SK-N-SH treated with all-trans-retinoic acid at 6 μM for 48 hours (cell line): ENCODE data around the gene CLTCL1.

Source experiments
- ATAC-seq: fragments of 200-7000 bp; cut with Tn5 transposase; 3 replicates; pipeline ENCODE4 v1.9.1; 2020; ENCODE audit warnings: mild to moderate bottlenecking, moderate library complexity
- ARNTL ChIP-seq: fragments of 450-650 bp; formaldehyde crosslinking; IDR thresholded peaks from 2 replicates; pipeline ENCODE4 v1.5.0; 2020; ENCODE audit warnings: low read depth, mild to moderate bottlenecking, moderate library complexity, borderline replicate concordance
- BACH2 ChIP-seq: fragments of 250-450 bp; sonication (Bioruptor Pico); IDR thresholded peaks from 2 replicates; pipeline ENCODE4 v1.9.0; 2021; ENCODE audit warnings: mild to moderate bottlenecking, borderline replicate concordance
- CREB5 ChIP-seq: fragments of 250-450 bp; sonication (Bioruptor Pico); IDR thresholded peaks from 2 replicates; pipeline ENCODE4 v1.5.1; 2020; ENCODE audit warnings: low read depth, mild to moderate bottlenecking, moderate library complexity
- CSDC2 ChIP-seq: fragments of 250-450 bp; sonication (Bioruptor Pico); IDR thresholded peaks from 2 replicates; pipeline ENCODE4 v1.5.0; 2020; ENCODE audit warnings: mild to moderate bottlenecking, moderate library complexity
- ESRRG ChIP-seq: fragments of 250-450 bp; sonication (Bioruptor Pico); IDR thresholded peaks from 2 replicates; pipeline ENCODE4 v1.6.1; 2021; ENCODE audit warnings: mild to moderate bottlenecking
- GLIS3 ChIP-seq: fragments of 250-450 bp; sonication (Bioruptor Pico); IDR thresholded peaks from 2 replicates; pipeline ENCODE4 v1.5.0; 2020; ENCODE audit warnings: mild to moderate bottlenecking, moderate library complexity
- ISL1 ChIP-seq: fragments of 250-450 bp; sonication (Bioruptor Pico); IDR thresholded peaks from 2 replicates; pipeline ENCODE4 v2.1.2; 2022; ENCODE audit warnings: mild to moderate bottlenecking, moderate library complexity
- OSR1 ChIP-seq: fragments of 250-450 bp; sonication (Bioruptor Pico); IDR thresholded peaks from 2 replicates; pipeline ENCODE4 v1.8.0; 2022; ENCODE audit warnings: moderate library complexity, mild to moderate bottlenecking, inconsistent platforms
- PATZ1 ChIP-seq: fragments of 250-450 bp; sonication (Bioruptor Pico); IDR thresholded peaks from 2 replicates; pipeline ENCODE4 v1.8.0; 2020; ENCODE audit warnings: mild to moderate bottlenecking, moderate library complexity, borderline replicate concordance
- POU6F1 ChIP-seq: fragments of 250-450 bp; sonication (Bioruptor Pico); IDR thresholded peaks from 2 replicates; pipeline ENCODE4 v1.8.0; 2021; ENCODE audit warnings: low read depth, mild to moderate bottlenecking, moderate library complexity, borderline replicate concordance
- PPARA ChIP-seq: fragments of 250-450 bp; sonication (Bioruptor Pico); IDR thresholded peaks from 2 replicates; pipeline ENCODE4 v1.5.0; 2020; ENCODE audit warnings: mild to moderate bottlenecking, borderline replicate concordance
- RARB ChIP-seq: fragments of 250-450 bp; sonication (Bioruptor Pico); IDR thresholded peaks from 2 replicates; pipeline ENCODE4 v1.8.0; 2021; ENCODE audit warnings: mild to moderate bottlenecking, moderate library complexity
- TCF4 ChIP-seq: fragments of 250-450 bp; sonication (Bioruptor Pico); IDR thresholded peaks from 2 replicates; pipeline ENCODE4 v1.8.0; 2021; ENCODE audit warnings: mild to moderate bottlenecking, moderate library complexity, borderline replicate concordance
- TOX ChIP-seq: fragments of 250-450 bp; sonication (Bioruptor Pico); IDR thresholded peaks from 2 replicates; pipeline ENCODE4 v1.8.0; 2021; ENCODE audit warnings: mild to moderate bottlenecking, moderate library complexity, borderline replicate concordance
- TSHZ2 ChIP-seq: fragments of 250-450 bp; sonication (Bioruptor Pico); IDR thresholded peaks from 2 replicates; pipeline ENCODE4 v1.5.0; 2020; ENCODE audit warnings: mild to moderate bottlenecking, moderate library complexity
- ZC3H10 ChIP-seq: fragments of 250-450 bp; sonication (Bioruptor Pico); IDR thresholded peaks from 2 replicates; pipeline ENCODE4 v1.5.1; 2021; ENCODE audit warnings: mild to moderate bottlenecking, moderate library complexity
- ZFP3 ChIP-seq: fragments of 250-450 bp; sonication (Bioruptor Pico); IDR thresholded peaks from 2 replicates; pipeline ENCODE4 v1.5.0; 2020; ENCODE audit warnings: mild to moderate bottlenecking, moderate library complexity
- ZFP30 ChIP-seq: fragments of 450-650 bp; formaldehyde crosslinking; IDR thresholded peaks from 2 replicates; pipeline ENCODE4 v1.5.0; 2022; ENCODE audit warnings: mild to moderate bottlenecking, moderate library complexity
- ZNF565 ChIP-seq: fragments of 450-650 bp; formaldehyde crosslinking; conservative IDR thresholded peaks from 2 replicates; pipeline ENCODE4 v1.5.0; 2020; ENCODE audit warnings: low read depth, mild to moderate bottlenecking, moderate library complexity
- ZNF70 ChIP-seq: fragments of 450-650 bp; formaldehyde crosslinking; IDR thresholded peaks from 2 replicates; pipeline ENCODE4 v1.5.0; 2020; ENCODE audit warnings: mild to moderate bottlenecking, moderate library complexity

Gene CLTCL1

GRCh38 chr22:19231986-19232385 lies 59.5 kb downstream of the CLTCL1 start:
- no peak for ATAC-seq

GRCh38 chr22:19229600-19229999 lies 61.9 kb downstream of the CLTCL1 start:
- no peak for ATAC-seq
- TF ChIP-seq BACH2 (CRISPR knock-in tag) (no peak), ZFP3 (CRISPR knock-in tag) (no peak), PATZ1 (CRISPR knock-in tag) (no peak), TOX (CRISPR knock-in tag) (no peak), ZNF565 (no peak), ARNTL (CRISPR knock-in tag) (no peak), PPARA (CRISPR knock-in tag) (no peak), ISL1 (CRISPR knock-in tag) (no peak), ZC3H10 (CRISPR knock-in tag) (no peak), ZNF70 (CRISPR knock-in tag) (no peak), CSDC2 (CRISPR knock-in tag) (no peak), ZFP30 (CRISPR knock-in tag) (no peak), TSHZ2 (CRISPR knock-in tag) (no peak), ESRRG (CRISPR knock-in tag) (no peak), TCF4 (no peak), CREB5 (CRISPR knock-in tag) (no peak)

More at GRCh38 chr22:19231986-19232385, 59.5 kb downstream of the CLTCL1 start:
- no peak for TF ChIP-seq GLIS3 (CRISPR knock-in tag)
- no peak for TF ChIP-seq POU6F1 (CRISPR knock-in tag)
- no peak for TF ChIP-seq ZFP3 (CRISPR knock-in tag)
- TF ChIP-seq ZC3H10 (CRISPR knock-in tag): no peak
- no peak for TF ChIP-seq TCF4
- TF ChIP-seq BACH2 (CRISPR knock-in tag): no peak
- TF ChIP-seq ZNF565: no peak
- TF ChIP-seq TSHZ2 (CRISPR knock-in tag): no peak
- TF ChIP-seq OSR1: no peak
- TF ChIP-seq RARB: no peak
- TF ChIP-seq PATZ1 (CRISPR knock-in tag): no peak
